NCI-H2081 (cell line): ENCODE measurements around the gene PRELID3B.
"Not testable (repeated sequence)": the region's sequence is repeated elsewhere in the genome, so short reads cannot be mapped to it uniquely, and the experiment has no call there.

Source experiments
- DNase-seq, 2 experiments: peaks; one replicate each; lab custom pipeline; 2025; lab: John Stamatoyannopoulos, UW

The PRELID3B gene

GRCh38 chr20:59026904-59027740, 15.5 kb downstream of the PRELID3B start:
- DNase-seq: no peak

- DNase-seq: no peak
These were observed 17.1 kb downstream of the PRELID3B start for GRCh38 chr20:59025511-59025910.

- DNase-seq: no peak
These were observed 17.5 kb downstream of the PRELID3B start for GRCh38 chr20:59025086-59025485.

GRCh38 chr20:59024111-59024530, 18.5 kb downstream of the PRELID3B start:
- no peak for DNase-seq

- no peak for DNase-seq
These were observed 19.0 kb downstream of the PRELID3B start for GRCh38 chr20:59023616-59024015.

- DNase-seq: no peak
These were observed 19.8 kb downstream of the PRELID3B start for GRCh38 chr20:59022754-59023153.

GRCh38 chr20:59020938-59021551, 21.5 kb downstream of the PRELID3B start:
- DNase-seq: no peak

- no peak for DNase-seq
These were observed 23.4 kb downstream of the PRELID3B start, which contains the start of gene TUBB1 for GRCh38 chr20:59019217-59019616. TUBB1 (plus strand) TSS chr20:59019429; CDS start chr20:59019523, 94 bp downstream.

GRCh38 chr20:59018817-59019216, 23.8 kb downstream of the PRELID3B start:
- no peak for DNase-seq

- DNase-seq: no peak
These were observed 24.9 kb downstream of the PRELID3B start for GRCh38 chr20:59017493-59018231.

GRCh38 chr20:59016795-59017492, 25.6 kb downstream of the PRELID3B start:
- no peak for DNase-seq

- DNase-seq: no peak
These were observed 26.5 kb downstream of the PRELID3B start for GRCh38 chr20:59015812-59016711.

GRCh38 chr20:59015411-59015810, 27.2 kb downstream of the PRELID3B start:
- no peak for DNase-seq

- no peak for DNase-seq
These were observed 27.8 kb downstream of the PRELID3B start for GRCh38 chr20:59014680-59015389.

GRCh38 chr20:59013959-59014608, 28.5 kb downstream of the PRELID3B start:
- DNase-seq: no peak

- DNase-seq: no peak
These were observed 29.3 kb downstream of the PRELID3B start for GRCh38 chr20:59013031-59013951.

GRCh38 chr20:59011874-59012157, 30.8 kb downstream of the PRELID3B start:
- DNase-seq: not testable (repeated sequence)

GRCh38 chr20:59010995-59011873, 31.4 kb downstream of the PRELID3B start:
- no peak for DNase-seq
